Measurements from ENCODE around the gene OGFOD1.

Gene OGFOD1

DNA sequence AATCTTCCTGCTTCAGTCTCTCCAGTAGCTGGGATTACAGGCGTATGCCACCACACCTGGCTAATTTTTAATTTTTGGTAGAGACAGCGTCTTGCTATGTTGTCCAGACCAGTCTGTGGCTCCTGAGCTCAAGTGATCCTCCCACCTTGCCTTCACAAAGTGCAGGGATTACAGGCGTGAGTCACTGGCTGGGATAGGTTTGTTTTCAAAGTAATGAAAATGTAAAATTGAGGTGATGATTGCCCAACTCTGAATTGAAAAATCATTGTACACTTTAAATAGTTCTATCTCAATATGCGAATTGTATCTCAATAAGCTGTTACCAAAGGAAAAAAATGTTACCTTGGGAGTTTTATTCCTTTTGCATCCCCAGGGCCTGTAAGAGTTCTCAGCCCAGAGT lies 24.8 kb upstream of the OGFOD1 start:
- no peak for DNase-seq (ENCODE audit: low read depth, low spot score)
- Histone ChIP-seq H3K4me3 (ENCODE audit: low read length) (no peak overlapping the region), H3K9me3 (ENCODE audit: control insufficient read depth, insufficient read depth, low read length) (no peaks in the 10 kb centered on the region), H3K4me1 (ENCODE audit: control insufficient read depth, insufficient read depth, low read length) (no peaks in the 10 kb centered on the region), H3K36me3 (ENCODE audit: control insufficient read depth, insufficient read depth, low read length) (0 out of 2 replicates have a peak, but pooled peaks cover 3% of the 10 kb centered on the region), H3K27me3 (ENCODE audit: control insufficient read depth, insufficient read depth, low read length) (no peaks in the 10 kb centered on the region; the same call in 1 of the 2 replicates), H3K27ac (ENCODE audit: low read length) (no peak overlapping the region)
- WGBS (ENCODE audit: insufficient coverage, insufficient read length) = no CpG with 5 or more reads among the region's 4 CpGs

GRCh38 chr16:56428091-56428490 lies 23.3 kb upstream of the OGFOD1 start:
- no peak overlapping the region for H3K27ac ChIP-seq (ENCODE audit: low read length)
- H3K4me3 ChIP-seq (ENCODE audit: low read length) = no peak overlapping the region
- H3K9me3 ChIP-seq (ENCODE audit: control insufficient read depth, insufficient read depth, low read length) = no peaks in the 10 kb centered on the region

GRCh38 chr16:56436258-56436657 lies 15.1 kb upstream of the OGFOD1 start:
- peaks cover 7% of the 10 kb centered on the region; the same call in 1 of the 2 replicates for H3K36me3 ChIP-seq (ENCODE audit: control insufficient read depth, insufficient read depth, low read length)
- no peaks in the 10 kb centered on the region for H3K27me3 ChIP-seq (ENCODE audit: control insufficient read depth, insufficient read depth, low read length)
- no peaks in the 10 kb centered on the region for H3K9me3 ChIP-seq (ENCODE audit: control insufficient read depth, insufficient read depth, low read length)
- DNase-seq (ENCODE audit: low read depth, low spot score) = no peak
- H3K4me3 ChIP-seq (ENCODE audit: low read length) = no peak overlapping the region
- no peaks in the 10 kb centered on the region for H3K4me1 ChIP-seq (ENCODE audit: control insufficient read depth, insufficient read depth, low read length)
- no peak overlapping the region for H3K27ac ChIP-seq (ENCODE audit: low read length)

More at GRCh38 chr16:56428091-56428490, 23.3 kb upstream of the OGFOD1 start:
- no CpG with 5 or more reads among the region's 1 CpG for WGBS (ENCODE audit: insufficient coverage, insufficient read length)
- Histone ChIP-seq H3K36me3 (ENCODE audit: control insufficient read depth, insufficient read depth, low read length) (0 out of 2 replicates have a peak, but pooled peaks cover 3% of the 10 kb centered on the region), H3K27me3 (ENCODE audit: control insufficient read depth, insufficient read depth, low read length) (no peaks in the 10 kb centered on the region; the same call in 1 of the 2 replicates), H3K4me1 (ENCODE audit: control insufficient read depth, insufficient read depth, low read length) (no peaks in the 10 kb centered on the region)
- no peak for DNase-seq (ENCODE audit: low read depth, low spot score)

DNA sequence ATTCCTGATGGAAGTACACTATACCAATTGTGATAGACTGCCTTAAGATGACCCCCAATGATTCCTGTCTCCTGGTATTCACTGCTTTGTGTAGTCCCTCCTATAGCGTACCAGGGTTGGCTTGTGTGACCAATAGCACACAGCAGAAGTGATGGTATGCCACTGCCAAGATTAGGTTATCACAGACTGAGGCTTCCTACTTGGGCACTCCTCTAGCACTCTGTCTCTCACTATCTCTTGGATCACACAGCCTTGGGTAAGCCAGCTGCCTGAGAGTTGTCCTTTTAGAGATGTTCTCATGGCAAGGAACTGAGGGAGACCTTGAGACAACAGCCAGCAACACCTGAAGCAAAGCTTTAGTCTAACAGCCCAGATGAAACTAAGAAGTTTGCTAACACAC lies 13.3 kb upstream of the OGFOD1 start:
- DNase-seq (ENCODE audit: low read depth, low spot score) = no peak
- Histone ChIP-seq H3K36me3 (ENCODE audit: control insufficient read depth, insufficient read depth, low read length) (peaks cover 7% of the 10 kb centered on the region; the same call in 1 of the 2 replicates), H3K27me3 (ENCODE audit: control insufficient read depth, insufficient read depth, low read length) (no peaks in the 10 kb centered on the region), H3K4me1 (ENCODE audit: control insufficient read depth, insufficient read depth, low read length) (no peaks in the 10 kb centered on the region), H3K9me3 (ENCODE audit: control insufficient read depth, insufficient read depth, low read length) (no peaks in the 10 kb centered on the region), H3K27ac (ENCODE audit: low read length) (no peak overlapping the region), H3K4me3 (ENCODE audit: low read length) (no peak overlapping the region)
- WGBS (ENCODE audit: insufficient coverage, insufficient read length) = no CpG with 5 or more reads among the region's 1 CpG

DNA sequence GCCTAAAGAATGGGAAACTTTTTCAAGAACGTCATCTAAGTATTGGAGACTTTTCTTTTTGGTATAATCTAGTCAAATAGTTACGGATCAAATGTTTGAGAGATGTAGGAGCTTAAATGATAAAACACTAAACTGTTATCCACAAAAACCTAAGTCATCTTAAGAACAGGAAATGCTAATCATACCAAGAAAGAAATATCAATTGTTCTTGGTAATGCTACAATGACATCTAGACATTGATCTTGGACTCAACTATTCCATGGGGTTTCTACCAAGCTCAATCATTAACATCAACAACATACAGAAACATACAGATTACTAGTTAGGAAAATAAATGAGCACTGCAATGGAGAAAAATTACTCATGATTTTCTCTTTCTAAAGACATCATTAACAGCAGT lies 4.1 kb upstream of the OGFOD1 start:
- no CpG with 5 or more reads among the region's 2 CpGs for WGBS (ENCODE audit: insufficient coverage, insufficient read length)
- Histone ChIP-seq H3K4me3 (ENCODE audit: low read length) (no peak overlapping the region), H3K4me1 (ENCODE audit: control insufficient read depth, insufficient read depth, low read length) (no peaks in the 10 kb centered on the region), H3K27ac (ENCODE audit: low read length) (no peak overlapping the region), H3K27me3 (ENCODE audit: control insufficient read depth, insufficient read depth, low read length) (no peaks in the 10 kb centered on the region), H3K36me3 (ENCODE audit: control insufficient read depth, insufficient read depth, low read length) (peaks cover 3% of the 10 kb centered on the region; the same call in 1 of the 2 replicates), H3K9me3 (ENCODE audit: control insufficient read depth, insufficient read depth, low read length) (no peaks in the 10 kb centered on the region)
- DNase-seq (ENCODE audit: low read depth, low spot score) = no peak

DNA sequence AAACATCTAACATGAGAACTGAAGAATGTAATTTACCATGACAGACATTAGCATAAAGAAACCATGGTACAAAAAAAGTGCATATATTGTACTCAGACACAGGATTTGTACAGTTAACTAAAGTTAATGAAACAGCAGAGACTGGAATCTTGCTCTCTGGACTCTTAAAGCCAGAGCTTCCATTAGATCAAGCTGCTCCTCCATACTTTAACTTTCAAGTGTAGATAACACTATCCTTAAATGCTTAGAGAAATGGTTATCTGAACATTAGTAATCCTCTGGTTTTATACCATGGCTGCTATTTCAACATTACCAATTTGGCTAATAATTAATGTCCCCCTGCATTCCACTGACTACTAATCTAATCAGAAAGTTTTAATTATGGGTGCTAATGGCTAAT lies 3.3 kb upstream of the OGFOD1 start:
- Histone ChIP-seq H3K4me3 (ENCODE audit: low read length) (no peak overlapping the region), H3K4me1 (ENCODE audit: control insufficient read depth, insufficient read depth, low read length) (no peaks in the 10 kb centered on the region), H3K27ac (ENCODE audit: low read length) (no peak overlapping the region), H3K27me3 (ENCODE audit: control insufficient read depth, insufficient read depth, low read length) (no peaks in the 10 kb centered on the region), H3K9me3 (ENCODE audit: control insufficient read depth, insufficient read depth, low read length) (no peaks in the 10 kb centered on the region), H3K36me3 (ENCODE audit: control insufficient read depth, insufficient read depth, low read length) (peaks cover 3% of the 10 kb centered on the region; the same call in 1 of the 2 replicates)
- DNase-seq (ENCODE audit: low read depth, low spot score) = no peak

DNA sequence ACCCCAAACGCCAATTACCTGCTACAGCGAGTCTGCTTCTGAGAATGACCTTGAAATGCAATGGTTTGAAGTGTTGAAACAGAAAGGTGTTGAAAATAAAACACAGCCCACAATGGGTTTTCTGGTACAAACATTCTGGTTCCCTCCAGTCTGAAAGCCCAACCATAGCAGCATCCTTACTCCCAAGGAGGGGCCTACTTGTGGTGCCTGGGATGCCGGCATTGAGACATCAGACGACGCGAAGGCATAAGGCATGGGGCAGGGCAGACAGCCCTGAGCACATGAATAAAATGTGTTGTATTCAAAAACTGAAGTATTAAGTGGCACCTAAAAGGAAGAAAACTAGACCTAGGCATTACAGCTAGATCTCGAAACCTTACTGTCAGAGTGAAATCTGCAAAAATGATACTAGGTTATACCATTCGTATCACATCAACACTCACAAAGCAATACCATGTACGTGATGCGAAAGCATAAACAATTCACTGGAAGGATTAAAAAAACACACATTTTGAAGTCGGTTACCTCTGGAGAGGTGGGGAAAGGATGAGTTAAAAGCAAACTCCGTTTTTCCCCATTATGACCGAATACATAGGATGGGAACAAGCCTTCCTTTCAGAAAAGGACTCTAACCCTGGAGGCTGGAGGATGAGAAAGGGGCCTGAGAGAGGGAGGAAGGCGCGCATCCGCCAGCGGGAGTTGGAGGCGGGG lies 924 bp upstream of the OGFOD1 start:
- peak overlapping the region; percentile 84 for H3K4me3 ChIP-seq (ENCODE audit: low read length)
- H3K4me1 ChIP-seq (ENCODE audit: control insufficient read depth, insufficient read depth, low read length) = no peaks in the 10 kb centered on the region
- peaks cover 6% of the 10 kb centered on the region; the same call in 1 of the 2 replicates for H3K36me3 ChIP-seq (ENCODE audit: control insufficient read depth, insufficient read depth, low read length)
- H3K27ac ChIP-seq (ENCODE audit: low read length) = no peak overlapping the region
- no peaks in the 10 kb centered on the region for H3K27me3 ChIP-seq (ENCODE audit: control insufficient read depth, insufficient read depth, low read length)
- DNase-seq (ENCODE audit: low read depth, low spot score) = no peak
- WGBS (ENCODE audit: insufficient coverage, insufficient read length) = no CpG with 5 or more reads among the region's 18 CpGs
- no peaks in the 10 kb centered on the region for H3K9me3 ChIP-seq (ENCODE audit: control insufficient read depth, insufficient read depth, low read length)

GRCh38 chr16:56451753-56452689 lies 667 bp downstream of the OGFOD1 start:
- DNase-seq (ENCODE audit: low read depth, low spot score) = no peak
- WGBS (ENCODE audit: insufficient coverage, insufficient read length) = no CpG with 5 or more reads among the region's 31 CpGs
- H3K4me3 ChIP-seq (ENCODE audit: low read length) = peak overlapping the region; percentile 84
- no peaks in the 10 kb centered on the region for H3K9me3 ChIP-seq (ENCODE audit: control insufficient read depth, insufficient read depth, low read length)
- H3K27ac ChIP-seq (ENCODE audit: low read length) = no peak overlapping the region
- H3K4me1 ChIP-seq (ENCODE audit: control insufficient read depth, insufficient read depth, low read length) = no peaks in the 10 kb centered on the region
- peaks cover 6% of the 10 kb centered on the region; the same call in 1 of the 2 replicates for H3K36me3 ChIP-seq (ENCODE audit: control insufficient read depth, insufficient read depth, low read length)
- H3K27me3 ChIP-seq (ENCODE audit: control insufficient read depth, insufficient read depth, low read length) = no peaks in the 10 kb centered on the region

DNA sequence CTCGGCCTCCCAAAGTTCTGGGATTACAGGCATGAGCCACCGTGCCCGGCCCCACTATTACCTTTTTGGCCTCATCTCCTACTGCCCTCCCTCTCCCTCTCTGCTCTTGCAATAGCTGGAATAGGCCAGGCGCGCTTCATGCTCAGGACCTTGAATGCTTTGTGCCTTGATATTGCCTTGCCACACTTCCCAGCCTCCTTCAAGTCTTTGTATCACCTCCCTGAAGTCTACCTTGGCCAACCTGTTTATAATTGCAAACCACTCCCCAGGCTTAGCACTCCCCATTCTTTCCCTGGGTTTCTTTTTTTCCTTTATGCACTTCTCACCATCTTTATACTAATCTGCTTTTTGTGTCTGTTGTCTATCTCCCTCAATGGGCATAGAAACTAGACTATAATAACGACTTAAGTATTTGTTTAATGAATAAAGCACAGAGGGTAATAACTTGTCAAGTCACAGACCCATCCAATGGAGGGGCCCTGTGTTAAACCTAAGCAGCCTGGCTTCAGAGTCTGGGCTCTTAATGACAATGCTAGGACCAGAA lies 6.6 kb downstream of the OGFOD1 start:
- WGBS (ENCODE audit: insufficient coverage, insufficient read length) = no CpG with 5 or more reads among the region's 6 CpGs
- H3K9me3 ChIP-seq (ENCODE audit: control insufficient read depth, insufficient read depth, low read length) = no peaks in the 10 kb centered on the region
- DNase-seq (ENCODE audit: low read depth, low spot score) = no peak
- H3K27ac ChIP-seq (ENCODE audit: low read length) = no peak overlapping the region
- no peaks in the 10 kb centered on the region for H3K27me3 ChIP-seq (ENCODE audit: control insufficient read depth, insufficient read depth, low read length)
- H3K36me3 ChIP-seq (ENCODE audit: control insufficient read depth, insufficient read depth, low read length) = peaks cover 6% of the 10 kb centered on the region; the same call in 1 of the 2 replicates
- H3K4me1 ChIP-seq (ENCODE audit: control insufficient read depth, insufficient read depth, low read length) = no peaks in the 10 kb centered on the region
- no peak overlapping the region for H3K4me3 ChIP-seq (ENCODE audit: low read length)

DNA sequence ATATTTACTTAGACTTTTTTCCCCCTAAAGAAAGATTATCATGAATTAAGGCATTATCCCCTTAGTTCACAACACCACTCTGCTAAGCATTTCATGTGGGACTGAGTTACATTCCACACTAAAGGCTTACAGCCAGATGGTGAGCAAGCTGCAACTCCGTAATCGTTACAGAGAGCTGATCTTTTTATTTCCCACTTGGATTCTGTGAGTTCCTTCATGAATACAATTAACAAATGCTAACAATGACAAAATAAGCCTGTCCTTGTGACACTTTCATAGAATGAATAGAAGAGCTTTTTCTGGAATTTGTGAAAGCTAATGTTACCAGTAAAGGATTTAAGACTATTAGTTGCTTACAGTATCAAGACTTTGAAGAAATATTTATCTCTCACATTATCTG lies 8.7 kb downstream of the OGFOD1 start:
- Histone ChIP-seq H3K4me3 (ENCODE audit: low read length) (no peak overlapping the region), H3K36me3 (ENCODE audit: control insufficient read depth, insufficient read depth, low read length) (no peaks in the 10 kb centered on the region; the same call in 1 of the 2 replicates), H3K27ac (ENCODE audit: low read length) (no peak overlapping the region), H3K9me3 (ENCODE audit: control insufficient read depth, insufficient read depth, low read length) (no peaks in the 10 kb centered on the region), H3K27me3 (ENCODE audit: control insufficient read depth, insufficient read depth, low read length) (no peaks in the 10 kb centered on the region), H3K4me1 (ENCODE audit: control insufficient read depth, insufficient read depth, low read length) (no peaks in the 10 kb centered on the region)
- no CpG with 5 or more reads among the region's 2 CpGs for WGBS (ENCODE audit: insufficient coverage, insufficient read length)
- no peak for DNase-seq (ENCODE audit: low read depth, low spot score)
